ENCODE results near the gene MATCAP1.
A peak's percentile ranks its signal among the peaks of the same experiment; 100 is the strongest.

The MATCAP1 gene

DNA sequence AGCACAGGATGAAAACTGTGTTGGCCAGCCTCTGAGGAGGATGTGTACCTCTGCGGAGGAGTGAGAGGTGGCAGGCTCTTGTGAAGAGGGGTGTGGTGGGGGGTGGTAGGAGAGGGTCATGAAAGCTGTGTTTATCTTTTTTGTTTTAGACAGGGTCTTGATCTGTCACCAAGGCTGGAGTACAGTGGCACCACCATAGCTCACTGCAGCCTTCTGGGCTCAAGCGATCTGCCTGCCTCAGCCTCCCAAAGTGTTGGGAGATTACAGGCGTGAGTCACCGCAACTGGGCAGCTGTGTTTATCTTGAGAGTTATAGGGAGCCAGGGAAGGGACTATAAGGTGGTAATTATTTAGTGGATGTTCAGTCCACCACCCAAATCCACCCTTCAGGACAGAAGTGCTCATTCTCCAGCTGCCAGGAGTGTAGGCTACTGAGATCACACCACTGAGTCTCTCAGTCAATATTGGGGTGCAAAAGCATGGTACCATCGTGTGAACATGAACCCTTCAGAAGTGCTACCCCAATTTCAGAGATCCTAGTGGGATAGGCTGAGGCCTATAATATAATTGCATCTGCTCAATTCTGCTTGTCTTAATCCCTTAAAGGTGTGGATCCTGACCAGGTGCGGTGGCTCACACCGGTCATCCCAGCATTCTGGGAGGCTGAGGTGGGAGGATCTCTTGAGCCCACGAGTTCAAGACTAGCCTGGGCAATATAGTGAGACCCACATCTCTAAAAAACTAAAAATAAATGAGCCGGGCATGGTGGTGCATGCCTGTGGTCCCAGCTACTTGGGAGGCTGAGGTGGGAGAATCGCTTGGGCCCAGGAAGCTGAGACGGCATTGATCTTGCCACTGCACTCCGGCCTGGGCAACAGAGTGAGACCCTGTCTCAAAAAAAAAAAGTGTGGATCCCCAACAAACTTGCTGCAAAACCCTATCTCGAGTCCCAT lies 7.0 kb upstream of the MATCAP1 start:
- TF ChIP-seq, protein P1, sequence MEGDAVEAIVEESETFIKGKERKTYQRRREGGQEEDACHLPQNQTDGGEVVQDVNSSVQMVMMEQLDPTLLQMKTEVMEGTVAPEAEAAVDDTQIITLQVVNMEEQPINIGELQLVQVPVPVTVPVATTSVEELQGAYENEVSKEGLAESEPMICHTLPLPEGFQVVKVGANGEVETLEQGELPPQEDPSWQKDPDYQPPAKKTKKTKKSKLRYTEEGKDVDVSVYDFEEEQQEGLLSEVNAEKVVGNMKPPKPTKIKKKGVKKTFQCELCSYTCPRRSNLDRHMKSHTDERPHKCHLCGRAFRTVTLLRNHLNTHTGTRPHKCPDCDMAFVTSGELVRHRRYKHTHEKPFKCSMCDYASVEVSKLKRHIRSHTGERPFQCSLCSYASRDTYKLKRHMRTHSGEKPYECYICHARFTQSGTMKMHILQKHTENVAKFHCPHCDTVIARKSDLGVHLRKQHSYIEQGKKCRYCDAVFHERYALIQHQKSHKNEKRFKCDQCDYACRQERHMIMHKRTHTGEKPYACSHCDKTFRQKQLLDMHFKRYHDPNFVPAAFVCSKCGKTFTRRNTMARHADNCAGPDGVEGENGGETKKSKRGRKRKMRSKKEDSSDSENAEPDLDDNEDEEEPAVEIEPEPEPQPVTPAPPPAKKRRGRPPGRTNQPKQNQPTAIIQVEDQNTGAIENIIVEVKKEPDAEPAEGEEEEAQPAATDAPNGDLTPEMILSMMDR (IDR thresholded peaks at IDR 0.05; ENCODE audit: insufficient read depth, low read depth, low read length, missing control alignments) = no peak
- DNase-seq (ENCODE audit: low read depth) = no peak
- no peak overlapping the region for H3K4me3 ChIP-seq (ENCODE audit: low read length)

- H3K4me3 ChIP-seq (ENCODE audit: low read length) = no peak within 1 kb of the TSS
- DNase-seq (ENCODE audit: low read depth) = no peak
- TF ChIP-seq, protein P1 (IDR thresholded peaks at IDR 0.05; ENCODE audit: insufficient read depth, low read depth, low read length, missing control alignments) = no peak
Measured at GRCh38 chr16:67190041-67190440, 6.3 kb upstream of the MATCAP1 start, which contains the start of gene EXOC3L1. TSS of gene EXOC3L1 (minus strand) at chr16:67190136. CDS start at chr16:67189676, 460 bp downstream.

DNA sequence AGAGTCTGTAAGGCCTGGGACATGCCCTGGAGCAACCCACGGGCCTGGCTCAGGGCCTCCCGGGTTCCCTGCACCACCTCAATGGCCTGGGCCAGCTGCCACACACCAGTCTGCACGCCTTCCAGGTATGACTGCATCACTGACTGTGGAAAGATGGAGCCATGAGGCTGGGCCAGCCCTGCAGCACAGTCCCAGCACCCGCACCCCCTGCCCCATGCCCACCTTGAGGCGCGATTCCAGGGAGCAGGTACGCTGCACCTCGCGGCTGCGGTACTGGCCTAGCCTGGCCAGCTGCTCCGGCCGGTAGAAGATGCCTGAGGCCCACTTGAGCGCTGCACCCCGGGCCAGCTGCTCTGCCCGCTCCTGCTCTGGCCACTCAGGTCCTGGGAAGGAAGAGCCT lies 5.0 kb upstream of the MATCAP1 start:
- H3K4me3 ChIP-seq (ENCODE audit: low read length) = no peak overlapping the region
- no peak for DNase-seq (ENCODE audit: low read depth)
- TF ChIP-seq, protein P1 (IDR thresholded peaks at IDR 0.05; ENCODE audit: insufficient read depth, low read depth, low read length, missing control alignments) = no peak

- no peak overlapping the region for H3K4me3 ChIP-seq (ENCODE audit: low read length)
- no peak for DNase-seq (ENCODE audit: low read depth)
- TF ChIP-seq, protein P1 (IDR thresholded peaks at IDR 0.05; ENCODE audit: insufficient read depth, low read depth, low read length, missing control alignments) = no peak
Measured at GRCh38 chr16:67188323-67188722, 4.6 kb upstream of the MATCAP1 start.

- DNase-seq (ENCODE audit: low read depth) = no peak
- H3K4me3 ChIP-seq (ENCODE audit: low read length) = no peak overlapping the region
- TF ChIP-seq, protein P1 (IDR thresholded peaks at IDR 0.05; ENCODE audit: insufficient read depth, low read depth, low read length, missing control alignments) = no peak
Measured at GRCh38 chr16:67187175-67187890, 3.6 kb upstream of the MATCAP1 start.

DNA sequence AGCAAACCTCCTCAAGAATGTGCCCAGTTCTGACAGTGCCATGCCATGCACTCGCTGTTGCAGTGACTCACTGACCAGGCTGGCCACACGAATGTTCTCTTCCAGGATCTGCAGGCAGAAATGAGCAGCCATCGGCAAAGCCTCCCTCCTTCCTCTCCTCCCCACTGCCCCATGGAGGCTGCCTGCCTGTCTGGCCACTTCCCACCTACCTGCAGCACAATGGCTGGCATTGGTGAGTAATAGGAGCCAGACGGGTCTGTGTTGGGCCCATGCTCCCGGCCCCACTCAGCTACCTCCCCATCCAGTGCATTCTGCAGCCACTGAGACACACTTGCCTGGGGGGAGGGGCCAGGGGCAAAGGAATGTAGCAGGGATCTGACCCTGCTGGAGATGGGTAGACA lies 2.8 kb upstream of the MATCAP1 start:
- peak; percentile 30 for DNase-seq (ENCODE audit: low read depth)
- no peak overlapping the region for H3K4me3 ChIP-seq (ENCODE audit: low read length)
- TF ChIP-seq, protein P1 (IDR thresholded peaks at IDR 0.05; ENCODE audit: insufficient read depth, low read depth, low read length, missing control alignments) = no peak

All from epithelial cell of esophagus (primary cell).